SK-N-SH (cell line): ENCODE measurements around the gene UQCR10. TPM values are rescaled to one million over a fixed set of nuclear protein-coding genes. Genes with fewer than 3 reads are reported as not detected.
A peak's percentile ranks its signal among the peaks of the same experiment; 100 is the strongest.

Experiments
- CTCF ChIA-PET: fragments of 300-600, 350-600 bp; formaldehyde crosslinking; extraction: SDS; loops from one replicate; lab custom pipeline; 2021; lab: Yijun Ruan, JAX
- POLR2A ChIA-PET: fragments of 350-600 bp; sonication (Branson Sonifier 250); formaldehyde crosslinking; extraction: SDS; loops from one replicate; lab custom pipeline; 2020; ENCODE audit warnings: antibody characterized with exemption, inconsistent platforms; lab: Yijun Ruan, JAX
- DNase-seq: peaks from one replicate; pipeline ENCODE4 v3.0.0; 2012
- H2AFZ ChIP-seq: fragments of 200-600 bp; sonication (generic); 2 replicates; pipeline ENCODE4 v1.8.1; 2016; ENCODE audit warnings: antibody characterized with exemption, mild to moderate bottlenecking, low read depth
- H3F3A ChIP-seq: fragments of 200-600 bp; sonication (generic); replicated peaks from 2 replicates; pipeline ENCODE3; 2016; ENCODE audit warnings: antibody characterized with exemption, mild to moderate bottlenecking; ENCODE audit not compliant: insufficient read depth
- H3K27ac ChIP-seq, 2 experiments: fragments of 200-500 bp in 1 of 2; fragments of 200-600 bp in 1 of 2; sonication (Bioruptor generic) in 1 of 2; sonication (generic), shearing (Covaris generic) in 1 of 2; 2 replicates each; pipeline versions ENCODE4 v1.5.1 to v1.6.1; 2014 to 2016; ENCODE audit warnings: low read depth in 2 of 2, inconsistent platforms in 1 of 2, low read length in 1 of 2, mild to moderate bottlenecking in 1 of 2, mixed read lengths in 1 of 2
- H3K27me3 ChIP-seq: fragments of 200-600 bp; sonication (generic), shearing (Covaris generic); 2 replicates; pipeline ENCODE4 v1.6.1; 2016; ENCODE audit warnings: mixed run types; ENCODE audit not compliant: insufficient read depth
- H3K36me3 ChIP-seq, 2 experiments: fragments of 200-500 bp in 1 of 2; fragments of 200-600 bp in 1 of 2; sonication (Bioruptor generic) in 1 of 2; sonication (generic) in 1 of 2; replicated peaks in 1 of 2; 2 replicates each; pipeline versions ENCODE3 to v1.5.1; 2014 to 2016; ENCODE audit warnings: low read length in 1 of 2, mild to moderate bottlenecking in 1 of 2; ENCODE audit not compliant: insufficient read depth in 2 of 2, control insufficient read depth in 1 of 2
- H3K4me1 ChIP-seq, 2 experiments: fragments of 200-500 bp in 1 of 2; fragments of 200-600 bp in 1 of 2; sonication (Bioruptor generic) in 1 of 2; sonication (generic), shearing (Covaris generic) in 1 of 2; 2 replicates each; pipeline versions ENCODE4 v1.5.1 to v1.6.1; 2014 to 2016; ENCODE audit warnings: low read depth in 1 of 2, low read length in 1 of 2, mixed run types in 1 of 2; ENCODE audit not compliant: insufficient read depth in 2 of 2, control insufficient read depth in 1 of 2
- H3K4me2 ChIP-seq: fragments of 200-600 bp; sonication (generic), shearing (Covaris generic); 2 replicates; pipeline ENCODE4 v1.6.1; 2017; ENCODE audit warnings: mixed run types
- H3K4me3 ChIP-seq, 2 experiments: fragments of 200-500 bp in 1 of 2; fragments of 200-600 bp in 1 of 2; sonication (Bioruptor generic) in 1 of 2; sonication (generic), shearing (Covaris generic) in 1 of 2; 2 replicates each; pipeline versions ENCODE4 v1.5.1 to v1.8.1; 2014 to 2016; ENCODE audit warnings: low read depth in 2 of 2, inconsistent platforms in 1 of 2, low read length in 1 of 2, mild to moderate bottlenecking in 1 of 2, mixed read lengths in 1 of 2, moderate library complexity in 1 of 2
- H3K79me2 ChIP-seq: fragments of 200-600 bp; sonication (generic); 2 replicates; pipeline ENCODE4 v1.8.1; 2017; ENCODE audit warnings: mild to moderate bottlenecking; ENCODE audit not compliant: insufficient read depth
- H3K9ac ChIP-seq: fragments of 200-600 bp; sonication (generic); 2 replicates; pipeline ENCODE4 v1.6.1; 2017; ENCODE audit warnings: mixed run types
- H3K9me2 ChIP-seq: fragments of 200-600 bp; sonication (generic); 2 replicates; pipeline ENCODE4 v1.6.1; 2017; ENCODE audit warnings: mixed run types
- H3K9me3 ChIP-seq: fragments of 200-600 bp; sonication (generic); 2 replicates; pipeline ENCODE4 v1.6.1; 2017; ENCODE audit warnings: mixed run types, mild to moderate bottlenecking, moderate library complexity
- H4K20me1 ChIP-seq: fragments of 200-600 bp; sonication (generic); 2 replicates; pipeline ENCODE4 v1.6.1; 2017; ENCODE audit warnings: mild to moderate bottlenecking, mixed run types; ENCODE audit not compliant: insufficient read depth
- CHD2 ChIP-seq: fragments of 150-350 bp; IDR thresholded peaks from 2 replicates; pipeline ENCODE4 v1.6.1; 2018; ENCODE audit warnings: low read length; ENCODE audit not compliant: partially characterized antibody
- ELF1 ChIP-seq: IDR thresholded peaks from 2 replicates; pipeline ENCODE4 v1.4.0; 2012
- FOSL2 ChIP-seq: IDR thresholded peaks from 2 replicates; pipeline ENCODE4 v1.4.0; 2012; ENCODE audit warnings: low read depth, mild to moderate bottlenecking, moderate library complexity, borderline replicate concordance
- FOXM1 ChIP-seq: IDR thresholded peaks from 2 replicates; pipeline ENCODE4 v1.4.0; 2012; ENCODE audit warnings: low read depth, mild to moderate bottlenecking
- GATA2 ChIP-seq: sonication (generic); formaldehyde crosslinking; IDR thresholded peaks from 2 replicates; pipeline ENCODE4 v1.5.0; 2020; ENCODE audit warnings: mild to moderate bottlenecking, missing genetic modification reagents
- JUND ChIP-seq: IDR thresholded peaks from 2 replicates; pipeline ENCODE4 v1.4.0; 2012
- NFIC ChIP-seq: IDR thresholded peaks from 2 replicates; pipeline ENCODE4 v1.4.0; 2012; ENCODE audit warnings: borderline replicate concordance
- NRF1 ChIP-seq: IDR thresholded peaks from 2 replicates; pipeline ENCODE4 v1.6.1; 2012; ENCODE audit warnings: low read depth, mild to moderate bottlenecking, low read length
- POLR2AphosphoS5 ChIP-seq: IDR thresholded peaks from 2 replicates; pipeline ENCODE4 v1.6.1; 2012; ENCODE audit warnings: low read depth, low read length
- RAD21 ChIP-seq: IDR thresholded peaks from 2 replicates; pipeline ENCODE4 v1.6.1; 2012; ENCODE audit warnings: mild to moderate bottlenecking, low read length
- RCOR1 ChIP-seq: fragments of 150-350 bp; IDR thresholded peaks from 2 replicates; pipeline ENCODE4 v1.6.1; 2017; ENCODE audit warnings: antibody characterized with exemption, low read length
- REST ChIP-seq: IDR thresholded peaks from 2 replicates; pipeline ENCODE4 v1.6.1; 2012; ENCODE audit warnings: mild to moderate bottlenecking, low read depth, low read length, moderate library complexity
- RFX5 ChIP-seq: IDR thresholded peaks from 2 replicates; pipeline ENCODE4 v1.6.1; 2012; ENCODE audit warnings: mild to moderate bottlenecking, improper control_type of control experiment, low read length
- RXRA ChIP-seq: IDR thresholded peaks from 2 replicates; pipeline ENCODE4 v1.4.0; 2012; ENCODE audit warnings: low read depth, mild to moderate bottlenecking, borderline replicate concordance
- SMC3 ChIP-seq: IDR thresholded peaks from 2 replicates; pipeline ENCODE4 v1.6.1; 2012; ENCODE audit warnings: low read depth, low read length, improper control_type of control experiment
- TAF1 ChIP-seq: IDR thresholded peaks from 2 replicates; pipeline ENCODE4 v1.6.1; 2012; ENCODE audit warnings: low read depth, mild to moderate bottlenecking, low read length, moderate library complexity, borderline replicate concordance
- TEAD4 ChIP-seq: IDR thresholded peaks from 2 replicates; pipeline ENCODE4 v1.4.0; 2012; ENCODE audit warnings: mild to moderate bottlenecking, borderline replicate concordance; ENCODE audit not compliant: insufficient read depth
- USF2 ChIP-seq: fragments of 150-350 bp; IDR thresholded peaks from 2 replicates; pipeline ENCODE4 v1.6.1; 2017; ENCODE audit warnings: antibody characterized with exemption, low read length, low read depth, borderline replicate concordance
- ZBTB33 ChIP-seq: IDR thresholded peaks from 2 replicates; pipeline ENCODE4 v1.4.0; 2012; ENCODE audit warnings: low read depth, borderline replicate concordance
- WGBS: methylation state at CpG from one replicate; pipeline ENCODE4 v1.1.6; 2017; ENCODE audit warnings: low lambda C conversion rate; 5-methylcytosine and 5-hydroxymethylcytosine counted together
- polyA plus RNA-seq, 3 experiments: library from polyadenylated mRNA; depleted of rRNA; stranded (reverse); fragments of >200 nt; gene quantifications; 2 replicates each; pipeline ENCODE4 v1.2.3, GENCODE V29; 2012

UQCR10 gene
- polyA plus RNA-seq, 1 of the 3 experiments (the other 2 are of a cell fraction), result 248 TPM

GRCh38 chr22:29733362-29734201 is 33.6 kb upstream of the UQCR10 start (continued):
- TF ChIP-seq ZBTB33, result no peak

GRCh38 chr22:29734406-29734805 is 32.8 kb upstream of the UQCR10 start:
- H3K4me1 ChIP-seq, result peaks cover 0 to 30% of the 10 kb centered on the region in 2 experiments; a peak in 1 of 4 replicates
- H3K9ac ChIP-seq, result no peak overlapping the region
- ChIA-PET POLR2A (interaction anchor here (1.6 kb wide), 1 partner anchor 12 kb away, joined by 9 read pairs; no protein-coding TSS in a partner anchor), CTCF (interaction anchor here (0.9 to 3.9 kb wide), 6 partner anchors 23 to 354 kb away, joined by 3 to 20 read pairs (median 6); no protein-coding TSS in a partner anchor)
- H3K79me2 ChIP-seq, result no peaks in the 10 kb centered on the region
- no peaks in the 10 kb centered on the region for H3K9me3 ChIP-seq
- no peaks in the 10 kb centered on the region for H3K9me2 ChIP-seq
- no peaks in the 10 kb centered on the region for H3K27me3 ChIP-seq
- H3F3A ChIP-seq, result no peaks in the 10 kb centered on the region
- no peak overlapping the region for H3K4me2 ChIP-seq
- no peaks in the 10 kb centered on the region for H4K20me1 ChIP-seq
- TF ChIP-seq SMC3 (no peak), NFIC (no peak), FOSL2 (no peak), NRF1 (no peak), CHD2 (no peak), RXRA (no peak), TEAD4 (no peak), RFX5 (no peak), JUND (no peak), USF2 (no peak), ZBTB33 (no peak), ELF1 (no peak), TAF1 (no peak), REST (no peak), RCOR1 (no peak), FOXM1 (no peak), POLR2AphosphoS5 (no peak), RAD21 (no peak), GATA2 (no peak)
- no peak for DNase-seq
- WGBS, result 100% methylated on average over 2 of the region's 8 CpGs
- H3K36me3 ChIP-seq, result peaks cover 0 to 2% of the 10 kb centered on the region in 2 experiments
- H2AFZ ChIP-seq, result no peak overlapping the region
- peak overlapping the region in 1 of 2 experiments; percentile 78; a peak in 2 of 4 replicates for H3K27ac ChIP-seq
- no peak overlapping the region for H3K4me3 ChIP-seq
